Cardiac fibroblast (primary cell): ENCODE results near the gene MFN2.

Experiments used
- DNase-seq, 2 donors: peaks; one replicate each; pipeline versions ENCODE4 v3.0.0 to v3.0.0-alpha.2; 2010; ENCODE audit warnings: low read depth in 2 of 2
- H3K4me3 ChIP-seq, 2 donors: replicated peaks in 1 of 2; 1 replicate in 1 of 2; 2 replicates in 1 of 2; pipeline ENCODE4 v1.5.1; 2011; ENCODE audit warnings: low read depth in 2 of 2, low read length in 2 of 2, mild to moderate bottlenecking in 2 of 2, moderate library complexity in 1 of 2
- CTCF ChIP-seq: IDR thresholded peaks from one replicate; pipeline ENCODE4 v1.5.1; 2011; ENCODE audit warnings: low read depth, mild to moderate bottlenecking, low read length, inconsistent platforms

The MFN2 gene

GRCh38 chr1:11970441-11971185 lies 9.6 kb upstream of the MFN2 start:
- DNase-seq: no peak
- H3K4me3 ChIP-seq: no peak overlapping the region
- no peak for TF ChIP-seq CTCF

GRCh38 chr1:11977625-11978024 lies 2.6 kb upstream of the MFN2 start:
- DNase-seq: no peak
- TF ChIP-seq CTCF: no peak
- no peak overlapping the region for H3K4me3 ChIP-seq

- DNase-seq: no peak
- H3K4me3 ChIP-seq: no peak overlapping the region
- TF ChIP-seq CTCF: no peak
Observed at GRCh38 chr1:11978301-11978700, 1.9 kb upstream of the MFN2 start.

- no peak for TF ChIP-seq CTCF
- H3K4me3 ChIP-seq: peak overlapping the region; percentile 29 to 88
- no peak for DNase-seq
Observed at GRCh38 chr1:11979028-11979850, 1.0 kb upstream of the MFN2 start.

- no peak for TF ChIP-seq CTCF
- peak overlapping the region; percentile 88 to 89 for H3K4me3 ChIP-seq
- no peak for DNase-seq
Observed at GRCh38 chr1:11980676-11980972, 380 bp downstream of the MFN2 start.

- H3K4me3 ChIP-seq: peak overlapping the region in 1 of 2 donors; percentile 88
- DNase-seq: no peak
- TF ChIP-seq CTCF: no peak
Observed at GRCh38 chr1:11981378-11982009, 1.2 kb downstream of the MFN2 start.
